ENCODE measurements around the gene POLL.

- TF ChIP-seq, protein P1, sequence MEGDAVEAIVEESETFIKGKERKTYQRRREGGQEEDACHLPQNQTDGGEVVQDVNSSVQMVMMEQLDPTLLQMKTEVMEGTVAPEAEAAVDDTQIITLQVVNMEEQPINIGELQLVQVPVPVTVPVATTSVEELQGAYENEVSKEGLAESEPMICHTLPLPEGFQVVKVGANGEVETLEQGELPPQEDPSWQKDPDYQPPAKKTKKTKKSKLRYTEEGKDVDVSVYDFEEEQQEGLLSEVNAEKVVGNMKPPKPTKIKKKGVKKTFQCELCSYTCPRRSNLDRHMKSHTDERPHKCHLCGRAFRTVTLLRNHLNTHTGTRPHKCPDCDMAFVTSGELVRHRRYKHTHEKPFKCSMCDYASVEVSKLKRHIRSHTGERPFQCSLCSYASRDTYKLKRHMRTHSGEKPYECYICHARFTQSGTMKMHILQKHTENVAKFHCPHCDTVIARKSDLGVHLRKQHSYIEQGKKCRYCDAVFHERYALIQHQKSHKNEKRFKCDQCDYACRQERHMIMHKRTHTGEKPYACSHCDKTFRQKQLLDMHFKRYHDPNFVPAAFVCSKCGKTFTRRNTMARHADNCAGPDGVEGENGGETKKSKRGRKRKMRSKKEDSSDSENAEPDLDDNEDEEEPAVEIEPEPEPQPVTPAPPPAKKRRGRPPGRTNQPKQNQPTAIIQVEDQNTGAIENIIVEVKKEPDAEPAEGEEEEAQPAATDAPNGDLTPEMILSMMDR (conservative IDR thresholded peaks at IDR 0.05; ENCODE audit: low read depth in 2 of 2) = no peak
- TF ChIP-seq EZH2phosphoT487 (IDR thresholded peaks at IDR 0.05; ENCODE audit: unreplicated experiment) (no peak), POLR2AphosphoS5 (IDR thresholded peaks at IDR 0.05; ENCODE audit: low read depth) (no peak), EZH2 (IDR thresholded peaks at IDR 0.05; ENCODE audit: low read depth, unreplicated experiment) (no peak), REST (IDR thresholded peaks at IDR 0.05; ENCODE audit: unreplicated experiment) (no peak), JUNB (IDR thresholded peaks at IDR 0.05; ENCODE audit: unreplicated experiment) (no peak), CREB1 (CRISPR knock-in tag; IDR thresholded peaks at IDR 0.05; ENCODE audit: low read depth) (no peak), ZNF331 (CRISPR knock-in tag; IDR thresholded peaks at IDR 0.05; ENCODE audit: low read depth) (no peak), ZNF114 (CRISPR knock-in tag; IDR thresholded peaks at IDR 0.05) (no peak), STAT1 (IDR thresholded peaks at IDR 0.05; ENCODE audit: unreplicated experiment) (no peak)
- TF ChIP-seq, protein P2, sequence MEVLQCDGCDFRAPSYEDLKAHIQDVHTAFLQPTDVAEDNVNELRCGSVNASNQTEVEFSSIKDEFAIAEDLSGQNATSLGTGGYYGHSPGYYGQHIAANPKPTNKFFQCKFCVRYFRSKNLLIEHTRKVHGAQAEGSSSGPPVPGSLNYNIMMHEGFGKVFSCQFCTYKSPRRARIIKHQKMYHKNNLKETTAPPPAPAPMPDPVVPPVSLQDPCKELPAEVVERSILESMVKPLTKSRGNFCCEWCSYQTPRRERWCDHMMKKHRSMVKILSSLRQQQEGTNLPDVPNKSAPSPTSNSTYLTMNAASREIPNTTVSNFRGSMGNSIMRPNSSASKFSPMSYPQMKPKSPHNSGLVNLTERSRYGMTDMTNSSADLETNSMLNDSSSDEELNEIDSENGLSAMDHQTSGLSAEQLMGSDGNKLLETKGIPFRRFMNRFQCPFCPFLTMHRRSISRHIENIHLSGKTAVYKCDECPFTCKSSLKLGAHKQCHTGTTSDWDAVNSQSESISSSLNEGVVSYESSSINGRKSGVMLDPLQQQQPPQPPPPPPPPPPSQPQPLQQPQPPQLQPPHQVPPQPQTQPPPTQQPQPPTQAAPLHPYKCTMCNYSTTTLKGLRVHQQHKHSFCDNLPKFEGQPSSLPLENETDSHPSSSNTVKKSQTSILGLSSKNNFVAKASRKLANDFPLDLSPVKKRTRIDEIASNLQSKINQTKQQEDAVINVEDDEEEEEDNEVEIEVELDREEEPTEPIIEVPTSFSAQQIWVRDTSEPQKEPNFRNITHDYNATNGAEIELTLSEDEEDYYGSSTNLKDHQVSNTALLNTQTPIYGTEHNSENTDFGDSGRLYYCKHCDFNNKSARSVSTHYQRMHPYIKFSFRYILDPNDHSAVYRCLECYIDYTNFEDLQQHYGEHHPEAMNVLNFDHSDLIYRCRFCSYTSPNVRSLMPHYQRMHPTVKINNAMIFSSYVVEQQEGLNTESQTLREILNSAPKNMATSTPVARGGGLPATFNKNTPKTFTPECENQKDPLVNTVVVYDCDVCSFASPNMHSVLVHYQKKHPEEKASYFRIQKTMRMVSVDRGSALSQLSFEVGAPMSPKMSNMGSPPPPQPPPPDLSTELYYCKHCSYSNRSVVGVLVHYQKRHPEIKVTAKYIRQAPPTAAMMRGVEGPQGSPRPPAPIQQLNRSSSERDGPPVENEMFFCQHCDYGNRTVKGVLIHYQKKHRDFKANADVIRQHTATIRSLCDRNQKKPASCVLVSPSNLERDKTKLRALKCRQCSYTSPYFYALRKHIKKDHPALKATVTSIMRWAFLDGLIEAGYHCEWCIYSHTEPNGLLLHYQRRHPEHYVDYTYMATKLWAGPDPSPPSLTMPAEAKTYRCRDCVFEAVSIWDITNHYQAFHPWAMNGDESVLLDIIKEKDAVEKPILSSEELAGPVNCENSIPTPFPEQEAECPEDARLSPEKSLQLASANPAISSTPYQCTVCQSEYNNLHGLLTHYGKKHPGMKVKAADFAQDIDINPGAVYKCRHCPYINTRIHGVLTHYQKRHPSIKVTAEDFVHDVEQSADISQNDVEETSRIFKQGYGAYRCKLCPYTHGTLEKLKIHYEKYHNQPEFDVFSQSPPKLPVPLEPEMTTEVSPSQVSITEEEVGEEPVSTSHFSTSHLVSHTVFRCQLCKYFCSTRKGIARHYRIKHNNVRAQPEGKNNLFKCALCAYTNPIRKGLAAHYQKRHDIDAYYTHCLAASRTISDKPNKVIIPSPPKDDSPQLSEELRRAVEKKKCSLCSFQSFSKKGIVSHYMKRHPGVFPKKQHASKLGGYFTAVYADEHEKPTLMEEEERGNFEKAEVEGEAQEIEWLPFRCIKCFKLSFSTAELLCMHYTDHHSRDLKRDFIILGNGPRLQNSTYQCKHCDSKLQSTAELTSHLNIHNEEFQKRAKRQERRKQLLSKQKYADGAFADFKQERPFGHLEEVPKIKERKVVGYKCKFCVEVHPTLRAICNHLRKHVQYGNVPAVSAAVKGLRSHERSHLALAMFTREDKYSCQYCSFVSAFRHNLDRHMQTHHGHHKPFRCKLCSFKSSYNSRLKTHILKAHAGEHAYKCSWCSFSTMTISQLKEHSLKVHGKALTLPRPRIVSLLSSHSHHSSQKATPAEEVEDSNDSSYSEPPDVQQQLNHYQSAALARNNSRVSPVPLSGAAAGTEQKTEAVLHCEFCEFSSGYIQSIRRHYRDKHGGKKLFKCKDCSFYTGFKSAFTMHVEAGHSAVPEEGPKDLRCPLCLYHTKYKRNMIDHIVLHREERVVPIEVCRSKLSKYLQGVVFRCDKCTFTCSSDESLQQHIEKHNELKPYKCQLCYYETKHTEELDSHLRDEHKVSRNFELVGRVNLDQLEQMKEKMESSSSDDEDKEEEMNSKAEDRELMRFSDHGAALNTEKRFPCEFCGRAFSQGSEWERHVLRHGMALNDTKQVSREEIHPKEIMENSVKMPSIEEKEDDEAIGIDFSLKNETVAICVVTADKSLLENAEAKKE (CRISPR knock-in tag; IDR thresholded peaks at IDR 0.05) = no peak
- TF ChIP-seq, protein P3, sequence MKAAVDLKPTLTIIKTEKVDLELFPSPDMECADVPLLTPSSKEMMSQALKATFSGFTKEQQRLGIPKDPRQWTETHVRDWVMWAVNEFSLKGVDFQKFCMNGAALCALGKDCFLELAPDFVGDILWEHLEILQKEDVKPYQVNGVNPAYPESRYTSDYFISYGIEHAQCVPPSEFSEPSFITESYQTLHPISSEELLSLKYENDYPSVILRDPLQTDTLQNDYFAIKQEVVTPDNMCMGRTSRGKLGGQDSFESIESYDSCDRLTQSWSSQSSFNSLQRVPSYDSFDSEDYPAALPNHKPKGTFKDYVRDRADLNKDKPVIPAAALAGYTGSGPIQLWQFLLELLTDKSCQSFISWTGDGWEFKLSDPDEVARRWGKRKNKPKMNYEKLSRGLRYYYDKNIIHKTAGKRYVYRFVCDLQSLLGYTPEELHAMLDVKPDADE (IDR thresholded peaks at IDR 0.05) = no peak
Measured at GRCh38 chr10:101572785-101573184, 15.3 kb downstream of the POLL start.

Data from GM23338 (cell line).